Smooth muscle cell (in vitro differentiated cells): ENCODE results near the gene CTBP1. TPM values are rescaled to one million over a fixed set of nuclear protein-coding genes. Genes with fewer than 3 reads are reported as not detected.
A peak's percentile ranks its signal among the peaks of the same experiment; 100 is the strongest.

Source experiments
- DNase-seq: peaks from one replicate; lab custom pipeline; 2025; ENCODE audit not compliant: unreplicated experiment; lab: John Stamatoyannopoulos, UW
- H2AFZ ChIP-seq: fragments of 200-600 bp; sonication (generic); 2 replicates; pipeline ENCODE4 v1.6.0; 2016; ENCODE audit warnings: antibody characterized with exemption, low read depth, mild to moderate bottlenecking
- H3F3A ChIP-seq: fragments of 200-600 bp; sonication (generic); 2 replicates; pipeline ENCODE4 v1.6.0; 2017; ENCODE audit warnings: antibody characterized with exemption, low read depth
- H3K27ac ChIP-seq: fragments of 200-600 bp; sonication (generic); 2 replicates; pipeline ENCODE4 v1.5.1; 2016; ENCODE audit warnings: low read depth, mild to moderate bottlenecking
- H3K27me3 ChIP-seq: fragments of 200-600 bp; sonication (generic); 2 replicates; pipeline ENCODE4 v1.6.1; 2016; ENCODE audit warnings: low read depth, mild to moderate bottlenecking
- H3K36me3 ChIP-seq: fragments of 200-600 bp; sonication (generic); 2 replicates; pipeline ENCODE4 v1.5.1; 2016; ENCODE audit warnings: low read depth
- H3K4me1 ChIP-seq: fragments of 200-600 bp; sonication (generic); 2 replicates; pipeline ENCODE4 v1.5.1; 2016; ENCODE audit warnings: low read depth
- H3K4me2 ChIP-seq: fragments of 200-600 bp; sonication (generic); 2 replicates; pipeline ENCODE4 v1.6.0; 2016; ENCODE audit warnings: mild to moderate bottlenecking
- H3K4me3 ChIP-seq: fragments of 200-600 bp; sonication (generic); 2 replicates; pipeline ENCODE4 v1.5.1; 2016; ENCODE audit warnings: mild to moderate bottlenecking
- H3K79me2 ChIP-seq: fragments of 200-600 bp; sonication (generic); 2 replicates; pipeline ENCODE4 v1.6.0; 2016; ENCODE audit warnings: low read depth, mild to moderate bottlenecking
- H3K9ac ChIP-seq: fragments of 200-600 bp; sonication (generic); 2 replicates; pipeline ENCODE4 v1.6.0; 2016; ENCODE audit warnings: low read depth
- H3K9me3 ChIP-seq: fragments of 200-600 bp; sonication (generic); replicated peaks from 2 replicates; pipeline ENCODE4 v1.5.1; 2016; ENCODE audit warnings: low read depth
- H4K20me1 ChIP-seq: fragments of 200-600 bp; sonication (generic); 2 replicates; pipeline ENCODE4 v1.6.0; 2016; ENCODE audit warnings: low read depth
- WGBS: methylation state at CpG from one replicate; pipeline ENCODE4 v1.1.7; 2016; ENCODE audit warnings: low lambda C conversion rate; 5-methylcytosine and 5-hydroxymethylcytosine counted together
- polyA plus RNA-seq: library from polyadenylated mRNA; unstranded; fragments of >200 nt; fragmentation: Nextera tagmentation; extraction: Ambion mirVana; gene quantifications from 2 replicates; pipeline ENCODE4 v1.2.1, GENCODE V29; 2016
- total RNA-seq: library from RNA; depleted of rRNA; stranded (reverse); fragments of >200 nt; gene quantifications from 2 replicates; pipeline ENCODE4 v1.2.3, GENCODE V29; 2014
- TF ChIP-seq, protein P1 (sequence below): fragments of 200-600 bp; sonication (generic); IDR thresholded peaks from 2 replicates; pipeline ENCODE4 v1.5.1; 2017; ENCODE audit warnings: borderline replicate concordance, mild to moderate bottlenecking, antibody characterized with exemption; ENCODE audit not compliant: insufficient read depth, poor library complexity, severe bottlenecking

CTBP1 gene
- total and polyA plus RNA-seq, 2 experiments from 2014 or later = 76.9 to 132 TPM

- Histone ChIP-seq H3K79me2 (peaks cover 7% of the 10 kb centered on the region), H3K36me3 (no peaks in the 10 kb centered on the region), H3K4me2 (no peak overlapping the region), H3K27ac (no peak overlapping the region), H3K4me3 (no peak overlapping the region), H3K9me3 (no peaks in the 10 kb centered on the region), H3K4me1 (no peaks in the 10 kb centered on the region), H2AFZ (no peak overlapping the region), H4K20me1 (peaks cover 66% of the 10 kb centered on the region), H3F3A (no peaks in the 10 kb centered on the region), H3K9ac (no peak overlapping the region), H3K27me3 (no peaks in the 10 kb centered on the region)
- DNase-seq = no peak
- TF ChIP-seq, protein P1, sequence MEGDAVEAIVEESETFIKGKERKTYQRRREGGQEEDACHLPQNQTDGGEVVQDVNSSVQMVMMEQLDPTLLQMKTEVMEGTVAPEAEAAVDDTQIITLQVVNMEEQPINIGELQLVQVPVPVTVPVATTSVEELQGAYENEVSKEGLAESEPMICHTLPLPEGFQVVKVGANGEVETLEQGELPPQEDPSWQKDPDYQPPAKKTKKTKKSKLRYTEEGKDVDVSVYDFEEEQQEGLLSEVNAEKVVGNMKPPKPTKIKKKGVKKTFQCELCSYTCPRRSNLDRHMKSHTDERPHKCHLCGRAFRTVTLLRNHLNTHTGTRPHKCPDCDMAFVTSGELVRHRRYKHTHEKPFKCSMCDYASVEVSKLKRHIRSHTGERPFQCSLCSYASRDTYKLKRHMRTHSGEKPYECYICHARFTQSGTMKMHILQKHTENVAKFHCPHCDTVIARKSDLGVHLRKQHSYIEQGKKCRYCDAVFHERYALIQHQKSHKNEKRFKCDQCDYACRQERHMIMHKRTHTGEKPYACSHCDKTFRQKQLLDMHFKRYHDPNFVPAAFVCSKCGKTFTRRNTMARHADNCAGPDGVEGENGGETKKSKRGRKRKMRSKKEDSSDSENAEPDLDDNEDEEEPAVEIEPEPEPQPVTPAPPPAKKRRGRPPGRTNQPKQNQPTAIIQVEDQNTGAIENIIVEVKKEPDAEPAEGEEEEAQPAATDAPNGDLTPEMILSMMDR = no peak
- 94% methylated on average over 33 of the region's 33 CpGs for WGBS
These were observed 27.6 kb downstream of the CTBP1 start for GRCh38 chr4:1221155-1221870.

DNA sequence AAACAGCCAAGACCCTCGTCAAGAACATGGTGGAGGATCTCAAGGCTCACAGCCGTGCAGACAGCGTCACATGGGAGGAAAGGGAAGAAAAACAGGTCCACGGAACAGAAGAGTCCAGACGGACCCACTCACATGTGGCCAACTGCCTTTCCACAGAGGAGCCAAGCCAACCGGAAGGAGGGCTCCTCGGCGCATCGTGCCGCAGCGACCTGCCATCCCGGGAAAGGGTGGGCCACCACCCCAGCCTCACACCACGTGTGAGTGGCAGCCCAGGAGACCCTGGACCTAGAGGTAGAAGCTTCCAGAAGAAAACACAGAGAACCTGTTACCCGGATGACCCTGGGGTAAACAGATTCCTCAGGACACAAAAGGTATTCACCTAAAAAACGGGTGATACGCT, 28.4 kb downstream of the CTBP1 start:
- Histone ChIP-seq H3K9ac (no peak overlapping the region), H3K27ac (no peak overlapping the region), H3K27me3 (no peaks in the 10 kb centered on the region), H3K79me2 (peaks cover 7% of the 10 kb centered on the region), H3K36me3 (no peaks in the 10 kb centered on the region), H3K4me3 (no peak overlapping the region), H3K9me3 (no peaks in the 10 kb centered on the region), H3K4me1 (no peaks in the 10 kb centered on the region), H2AFZ (no peak overlapping the region), H3F3A (no peaks in the 10 kb centered on the region), H3K4me2 (no peak overlapping the region), H4K20me1 (peaks cover 69% of the 10 kb centered on the region)
- 98% methylated on average over 16 of the region's 16 CpGs for WGBS
- no peak for DNase-seq
- TF ChIP-seq, protein P1 = no peak

DNA sequence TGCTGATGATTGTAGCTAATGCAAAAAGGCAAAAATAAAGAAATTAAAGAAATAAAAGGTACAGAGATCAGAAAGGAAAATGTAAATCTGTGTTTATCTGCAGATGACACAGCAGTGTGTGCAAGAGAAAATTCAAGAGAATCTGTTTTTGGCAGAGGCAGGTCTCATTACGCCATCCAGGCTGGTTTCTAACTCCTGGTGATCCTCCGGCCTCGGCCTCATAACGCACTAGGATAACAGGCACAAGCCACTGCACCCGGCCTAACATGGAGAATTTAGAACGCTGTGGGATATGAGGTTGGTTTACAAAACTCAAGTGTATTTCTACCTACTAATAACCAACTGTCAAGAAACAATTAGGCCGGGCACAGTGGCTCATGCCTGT, 29.4 kb downstream of the CTBP1 start:
- no peak overlapping the region for H3K9ac ChIP-seq
- H3K4me2 ChIP-seq = no peak overlapping the region
- H3K9me3 ChIP-seq = no peaks in the 10 kb centered on the region
- no peaks in the 10 kb centered on the region for H3K36me3 ChIP-seq
- no peaks in the 10 kb centered on the region for H3K4me1 ChIP-seq
- H3K79me2 ChIP-seq = peaks cover 7% of the 10 kb centered on the region
- DNase-seq = no peak
- no peaks in the 10 kb centered on the region for H3F3A ChIP-seq
- H3K4me3 ChIP-seq = no peak overlapping the region
- H3K27me3 ChIP-seq = no peaks in the 10 kb centered on the region
- 70% methylated on average over 7 of the region's 7 CpGs for WGBS
- H4K20me1 ChIP-seq = peaks cover 79% of the 10 kb centered on the region
- TF ChIP-seq, protein P1 = no peak
- no peak overlapping the region for H2AFZ ChIP-seq
- peak overlapping the region; percentile 24 for H3K27ac ChIP-seq
